ENCODE results near the gene RBM39. TPM values are rescaled to one million over a fixed set of nuclear protein-coding genes. Genes with fewer than 3 reads are reported as not detected.

Gene RBM39
- total and polyA plus RNA-seq, 2 of the 8 experiments (the other 6 are each of a cell fraction or from before 2014, with no cell fraction given), result 78.0 to 219 TPM

DNA sequence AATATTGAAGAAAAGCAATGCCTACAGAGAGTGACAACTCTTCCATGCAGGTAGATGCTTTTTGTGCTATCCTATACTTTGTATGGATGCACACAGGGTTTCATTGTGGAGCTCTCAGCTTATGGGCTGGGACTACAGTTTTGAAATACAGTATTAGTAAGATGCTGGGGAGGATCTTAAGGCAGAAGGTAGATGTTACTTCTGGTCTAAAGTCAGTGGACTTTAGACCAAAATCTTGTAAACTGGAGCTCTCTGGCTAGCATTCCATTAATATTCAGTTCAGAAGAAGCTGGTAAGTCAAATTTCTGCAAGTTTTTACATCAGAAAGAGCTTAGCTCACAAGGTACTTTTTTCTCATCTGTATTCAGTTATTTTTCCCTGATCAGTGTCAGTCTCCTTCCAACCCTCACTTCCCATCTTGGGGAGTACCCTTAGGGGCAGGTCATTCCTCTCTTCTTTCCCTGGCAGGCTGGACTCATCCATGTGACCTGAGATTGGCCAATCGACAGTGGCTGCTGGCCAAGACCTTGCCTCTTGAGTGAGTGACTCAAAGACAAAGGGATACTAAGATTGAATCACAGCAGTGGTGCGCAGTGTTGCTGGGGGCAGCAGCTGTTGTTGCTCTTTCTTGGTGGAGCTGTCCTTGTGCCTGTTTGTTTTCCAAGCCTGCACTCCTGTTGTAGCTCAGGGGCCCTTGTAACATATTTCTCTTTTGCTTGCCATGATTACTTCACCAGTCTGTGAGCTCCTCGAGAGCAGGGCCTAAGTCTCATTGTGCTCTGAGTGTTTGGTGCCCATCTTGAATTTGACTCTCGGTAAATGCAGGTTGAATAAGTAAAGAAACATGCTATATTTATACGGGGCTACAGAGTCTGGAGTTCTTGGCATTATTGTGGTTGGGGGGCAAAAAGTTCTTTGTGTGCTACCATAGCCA, 26.9 kb upstream of the RBM39 start (continued):
- TF ChIP-seq, protein P1, sequence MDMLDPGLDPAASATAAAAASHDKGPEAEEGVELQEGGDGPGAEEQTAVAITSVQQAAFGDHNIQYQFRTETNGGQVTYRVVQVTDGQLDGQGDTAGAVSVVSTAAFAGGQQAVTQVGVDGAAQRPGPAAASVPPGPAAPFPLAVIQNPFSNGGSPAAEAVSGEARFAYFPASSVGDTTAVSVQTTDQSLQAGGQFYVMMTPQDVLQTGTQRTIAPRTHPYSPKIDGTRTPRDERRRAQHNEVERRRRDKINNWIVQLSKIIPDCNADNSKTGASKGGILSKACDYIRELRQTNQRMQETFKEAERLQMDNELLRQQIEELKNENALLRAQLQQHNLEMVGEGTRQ (IDR thresholded peaks at IDR 0.05; ENCODE audit: low read length), result peak; percentile 63
- no peak for TF ChIP-seq SAP30 (IDR thresholded peaks at IDR 0.05; ENCODE audit: insufficient read depth, insufficient replicate concordance, low read length)
- TF ChIP-seq CEBPB (IDR thresholded peaks at IDR 0.05; ENCODE audit: low read depth, low read length), result peak; percentile 50; the same call in 1 of the 2 replicates
- TF ChIP-seq TAF1 (IDR thresholded peaks at IDR 0.05; ENCODE audit: low read depth, low read length), result peak; percentile 88
- TF ChIP-seq BRCA1 (IDR thresholded peaks at IDR 0.05; ENCODE audit: low read depth, low read length), result no peak
- no peak for TF ChIP-seq SP2 (IDR thresholded peaks at IDR 0.05; ENCODE audit: low read length)
